Caco-2 (cell line): ENCODE data around the gene OR52E6. TPM values are rescaled to one million over a fixed set of nuclear protein-coding genes. Genes with fewer than 3 reads are reported as not detected.

Source experiments
- BruUV-seq: library from RNA; stranded (reverse); fragments of 400-500 nt; replicated peaks from 2 replicates; lab custom pipeline; 2021; lab: Mats Ljungman, UMichigan
- CTCF ChIA-PET: fragments of 300-600 bp; sonication (Branson Sonifier 250); formaldehyde crosslinking; loops from one replicate; lab custom pipeline; 2022; ENCODE audit warnings: antibody characterized with exemption; lab: Charles Lee
- POLR2A ChIA-PET: fragments of 300-600 bp; sonication (Branson Sonifier 250); formaldehyde crosslinking; loops from one replicate; lab custom pipeline; 2022; ENCODE audit warnings: antibody characterized with exemption; lab: Charles Lee
- DNase-seq, 2 experiments: peaks; one replicate each; pipeline versions ENCODE4 v3.0.0 to v3.0.0-alpha.2; 2020 to 2022
- H3K27me3 ChIP-seq: replicated peaks from 2 replicates; pipeline ENCODE4 v1.6.0; 2011; ENCODE audit warnings: low read length; ENCODE audit not compliant: control insufficient read depth, insufficient read depth
- H3K36me3 ChIP-seq: 2 replicates; pipeline ENCODE4 v1.5.1; 2011; ENCODE audit warnings: low read length; ENCODE audit not compliant: control insufficient read depth, insufficient read depth
- H3K4me1 ChIP-seq: fragments of 250-450 bp; sonication (Bioruptor Pico); 2 replicates; pipeline ENCODE4 v1.5.1; 2020; ENCODE audit warnings: mild to moderate bottlenecking
- H3K4me3 ChIP-seq: 2 replicates; pipeline ENCODE4 v1.5.1; 2011; ENCODE audit warnings: low read depth, mild to moderate bottlenecking, control low read depth, low read length
- H3K9me3 ChIP-seq: fragments of 250-450 bp; sonication (Bioruptor Pico); 2 replicates; pipeline ENCODE4 v1.5.1; 2020; ENCODE audit warnings: mild to moderate bottlenecking, moderate library complexity
- H3K27ac Mint-ChIP-seq: one replicate; pipeline ENCODE4 v1.8.0; 2022; ENCODE audit warnings: mixed read lengths; ENCODE audit not compliant: unreplicated experiment
- H3K27me3 Mint-ChIP-seq: one replicate; pipeline ENCODE4 v1.8.0; 2022; ENCODE audit warnings: mixed read lengths; ENCODE audit not compliant: insufficient read depth, unreplicated experiment
- H3K36me3 Mint-ChIP-seq: one replicate; pipeline ENCODE4 v1.8.0; 2022; ENCODE audit warnings: mild to moderate bottlenecking, mixed read lengths; ENCODE audit not compliant: insufficient read depth, unreplicated experiment
- H3K4me1 Mint-ChIP-seq: one replicate; pipeline ENCODE4 v1.8.0; 2022; ENCODE audit warnings: low read depth, mixed read lengths; ENCODE audit not compliant: unreplicated experiment
- H3K4me3 Mint-ChIP-seq: one replicate; pipeline ENCODE4 v1.8.0; 2022; ENCODE audit warnings: mild to moderate bottlenecking, moderate library complexity, mixed read lengths; ENCODE audit not compliant: unreplicated experiment
- H3K9me3 Mint-ChIP-seq: one replicate; pipeline ENCODE4 v1.8.0; 2022; ENCODE audit warnings: mixed read lengths; ENCODE audit not compliant: unreplicated experiment
- intact Hi-C: fragments of 100-400 bp; cut with micrococcal nuclease; formaldehyde crosslinking; loops from one replicate; pipeline ENCODE4 v1.10.0; 2022; ENCODE audit not compliant: unreplicated experiment
- total RNA-seq: library from RNA; stranded (reverse); gene quantifications from 2 replicates; pipeline ENCODE4 v1.2.3, GENCODE V29; 2022
- TF ChIP-seq, protein P1 (sequence below), 2 experiments: fragments of 200-600 bp in 1 of 2; IDR thresholded peaks; 1 replicate in 1 of 2; 2 replicates in 1 of 2; pipeline versions ENCODE4 v1.5.1 to v1.8.0; 2011 to 2022; ENCODE audit warnings: antibody characterized with exemption in 1 of 2, control low read depth in 1 of 2, inconsistent platforms in 1 of 2, low read depth in 1 of 2, low read length in 1 of 2, mild to moderate bottlenecking in 1 of 2, moderate library complexity in 1 of 2; ENCODE audit not compliant: insufficient read depth in 1 of 2, severe bottlenecking in 1 of 2, unreplicated experiment in 1 of 2

Gene OR52E6
- total RNA-seq, 1 experiment from 2014 or later, result not detected

DNA sequence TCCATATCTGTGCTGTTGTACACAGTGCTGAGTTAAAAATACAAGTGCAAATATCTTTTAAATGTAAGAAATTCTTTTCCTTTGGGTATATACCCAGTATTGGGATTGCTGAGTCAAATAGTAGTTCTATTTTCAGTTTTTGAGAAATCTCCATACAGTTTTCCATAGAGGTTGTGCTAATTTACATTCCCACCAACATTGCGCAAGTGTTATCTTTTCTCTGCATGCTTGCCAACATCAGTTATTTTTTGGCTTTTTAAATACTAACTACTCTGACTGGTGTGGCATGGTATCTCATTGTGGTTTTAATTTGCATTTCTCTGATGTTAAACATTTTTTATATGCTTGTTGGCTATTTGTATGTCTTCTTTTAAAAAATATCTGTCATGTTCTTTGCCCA, 9.3 kb upstream of the OR52E6 start:
- BruUV-seq, result no TSS peak
- Histone ChIP-seq H3K4me3 (no peak overlapping the region), H3K4me1 (no peaks in the 10 kb centered on the region), H3K27me3 (no peaks in the 10 kb centered on the region), H3K36me3 (no peaks in the 10 kb centered on the region), H3K9me3 (no peaks in the 10 kb centered on the region; the same call in 1 of the 2 replicates)
- CTCF ChIA-PET, result no interaction called here
- Mint-ChIP-seq H3K27me3 (no peaks in the 10 kb centered on the region), H3K27ac (no peak overlapping the region), H3K36me3 (no peaks in the 10 kb centered on the region), H3K9me3 (no peaks in the 10 kb centered on the region), H3K4me1 (no peaks in the 10 kb centered on the region), H3K4me3 (no peak overlapping the region)
- intact Hi-C loops, result no loop called here
- no peak for DNase-seq
- TF ChIP-seq, protein P1, sequence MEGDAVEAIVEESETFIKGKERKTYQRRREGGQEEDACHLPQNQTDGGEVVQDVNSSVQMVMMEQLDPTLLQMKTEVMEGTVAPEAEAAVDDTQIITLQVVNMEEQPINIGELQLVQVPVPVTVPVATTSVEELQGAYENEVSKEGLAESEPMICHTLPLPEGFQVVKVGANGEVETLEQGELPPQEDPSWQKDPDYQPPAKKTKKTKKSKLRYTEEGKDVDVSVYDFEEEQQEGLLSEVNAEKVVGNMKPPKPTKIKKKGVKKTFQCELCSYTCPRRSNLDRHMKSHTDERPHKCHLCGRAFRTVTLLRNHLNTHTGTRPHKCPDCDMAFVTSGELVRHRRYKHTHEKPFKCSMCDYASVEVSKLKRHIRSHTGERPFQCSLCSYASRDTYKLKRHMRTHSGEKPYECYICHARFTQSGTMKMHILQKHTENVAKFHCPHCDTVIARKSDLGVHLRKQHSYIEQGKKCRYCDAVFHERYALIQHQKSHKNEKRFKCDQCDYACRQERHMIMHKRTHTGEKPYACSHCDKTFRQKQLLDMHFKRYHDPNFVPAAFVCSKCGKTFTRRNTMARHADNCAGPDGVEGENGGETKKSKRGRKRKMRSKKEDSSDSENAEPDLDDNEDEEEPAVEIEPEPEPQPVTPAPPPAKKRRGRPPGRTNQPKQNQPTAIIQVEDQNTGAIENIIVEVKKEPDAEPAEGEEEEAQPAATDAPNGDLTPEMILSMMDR (IDR thresholded peaks at IDR 0.05; ENCODE audit: insufficient read depth in 1 of 2, low read depth in 1 of 2, low read length in 1 of 2, severe bottlenecking in 1 of 2, unreplicated experiment in 1 of 2), result no peak
- POLR2A ChIA-PET, result no interaction called here

DNA sequence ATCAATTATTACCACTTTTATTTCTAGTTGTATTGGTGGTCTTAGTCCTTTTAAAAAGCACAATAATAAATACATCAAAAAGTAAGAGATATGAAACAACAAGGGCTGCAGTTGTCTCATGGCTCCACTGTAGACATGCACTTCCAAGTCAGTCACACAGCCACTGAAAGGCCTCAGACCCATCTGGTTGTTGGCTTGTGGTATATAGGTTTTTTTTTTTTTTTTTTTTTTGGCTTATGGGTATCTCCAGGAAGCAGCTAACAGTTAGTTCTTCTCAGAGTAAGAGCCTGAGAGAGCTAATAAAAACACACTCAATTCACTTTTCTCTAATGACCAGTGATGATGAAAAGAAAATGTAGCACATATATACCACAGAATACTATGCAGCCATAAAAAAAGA, 6.0 kb upstream of the OR52E6 start:
- ChIA-PET CTCF (no interaction called here), POLR2A (no interaction called here)

DNA sequence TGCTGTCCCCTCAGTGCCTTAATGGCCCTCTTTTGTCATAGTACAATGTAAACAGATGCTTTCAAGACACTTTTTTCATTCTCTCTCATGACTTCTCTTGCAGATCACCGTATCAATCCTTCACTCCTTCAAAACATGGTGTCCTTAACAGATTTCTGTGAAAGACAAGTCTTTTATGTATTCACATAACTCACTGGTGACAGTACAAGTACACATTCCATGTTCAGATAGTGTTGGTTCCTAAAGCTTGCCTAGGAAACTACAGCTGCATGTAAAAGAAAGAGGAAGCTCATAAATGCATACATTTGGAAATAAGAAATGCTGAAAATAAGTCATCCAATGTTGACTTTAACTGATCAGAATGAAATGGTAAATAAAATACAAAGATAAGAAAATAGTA, 5.0 kb upstream of the OR52E6 start:
- H3K4me1 Mint-ChIP-seq, result no peaks in the 10 kb centered on the region
- Histone ChIP-seq H3K27me3 (no peaks in the 10 kb centered on the region), H3K9me3 (no peaks in the 10 kb centered on the region), H3K36me3 (no peaks in the 10 kb centered on the region), H3K4me3 (no peak overlapping the region), H3K4me1 (no peaks in the 10 kb centered on the region)
- CTCF ChIA-PET, result no interaction called here
- H3K36me3 Mint-ChIP-seq, result no peaks in the 10 kb centered on the region
- BruUV-seq, result no TSS peak
- no peak for DNase-seq
- no peaks in the 10 kb centered on the region for H3K27me3 Mint-ChIP-seq
- H3K4me3 Mint-ChIP-seq, result no peak overlapping the region
- intact Hi-C loops, result no loop called here
- TF ChIP-seq, protein P1 (IDR thresholded peaks at IDR 0.05; ENCODE audit: insufficient read depth in 1 of 2, low read depth in 1 of 2, low read length in 1 of 2, severe bottlenecking in 1 of 2, unreplicated experiment in 1 of 2), result no peak
- no peak overlapping the region for H3K27ac Mint-ChIP-seq
- H3K9me3 Mint-ChIP-seq, result no peaks in the 10 kb centered on the region
- POLR2A ChIA-PET, result no interaction called here

More for the DNA sequence above, 6.0 kb upstream of the OR52E6 start:
- no TSS peak for BruUV-seq
- no peaks in the 10 kb centered on the region for H3K4me1 Mint-ChIP-seq
- no peak overlapping the region for H3K27ac Mint-ChIP-seq
- no peak overlapping the region for H3K4me3 Mint-ChIP-seq
- no peaks in the 10 kb centered on the region for H3K9me3 Mint-ChIP-seq
- no peaks in the 10 kb centered on the region for H3K36me3 Mint-ChIP-seq
- TF ChIP-seq, protein P1 (IDR thresholded peaks at IDR 0.05; ENCODE audit: insufficient read depth in 1 of 2, low read depth in 1 of 2, low read length in 1 of 2, severe bottlenecking in 1 of 2, unreplicated experiment in 1 of 2), result no peak
- no peaks in the 10 kb centered on the region for H3K27me3 ChIP-seq
- no peaks in the 10 kb centered on the region for H3K4me1 ChIP-seq
- no peak for DNase-seq
- H3K27me3 Mint-ChIP-seq, result no peaks in the 10 kb centered on the region
- H3K36me3 ChIP-seq, result no peaks in the 10 kb centered on the region
- intact Hi-C loops, result no loop called here
- no peak overlapping the region for H3K4me3 ChIP-seq
- H3K9me3 ChIP-seq, result no peaks in the 10 kb centered on the region; the same call in 1 of the 2 replicates
